ENCODE results near the gene ATG16L2. TPM values are rescaled to one million over a fixed set of nuclear protein-coding genes. Genes with fewer than 3 reads are reported as not detected.
A peak's percentile ranks its signal among the peaks of the same experiment; 100 is the strongest.

ATG16L2 gene
- polyA plus RNA-seq, 2 of the 4 experiments (the other 2 are of a cell fraction), result 6.1 to 6.3 TPM

DNA sequence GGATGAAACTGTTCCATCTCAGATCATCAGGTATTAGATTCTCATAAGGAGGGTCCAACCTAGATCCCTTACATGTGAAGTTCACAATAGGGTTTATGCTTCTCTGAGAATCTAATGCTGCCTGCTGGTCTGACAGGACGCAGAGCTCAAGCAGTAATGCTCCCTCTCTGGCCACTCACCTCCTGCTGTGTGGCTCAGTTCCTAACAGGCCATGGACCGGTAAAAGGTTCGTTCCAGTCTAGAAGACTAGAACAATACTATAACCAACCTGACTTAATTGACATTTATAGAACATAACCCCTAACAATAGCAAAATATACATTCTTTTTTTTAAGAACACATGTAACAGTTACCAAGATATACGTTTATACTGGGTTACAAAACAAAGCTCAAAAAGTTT is 45.8 kb downstream of the ATG16L2 start:
- no peak overlapping the region for H3K27ac ChIP-seq
- POLR2A ChIA-PET, result no interaction called here
- H3K4me2 ChIP-seq, result no peak overlapping the region
- DNase-seq (ENCODE audit: low read depth in 1 of 2, low spot score in 1 of 2), result no peak
- no peak for TF ChIP-seq ZNF302 (CRISPR knock-in tag; IDR thresholded peaks at IDR 0.05)
- TF ChIP-seq TFCP2L1 (CRISPR knock-in tag; IDR thresholded peaks at IDR 0.05), result no peak
- TF ChIP-seq MAFK (IDR thresholded peaks at IDR 0.05; ENCODE audit: partially characterized antibody), result no peak
- no peak for TF ChIP-seq KDM5A (IDR thresholded peaks at IDR 0.05)
- TF ChIP-seq ZC3H11A (IDR thresholded peaks at IDR 0.05), result no peak
- TF ChIP-seq JUN (IDR thresholded peaks at IDR 0.05), result no peak
- TF ChIP-seq POLR2AphosphoS2 (conservative IDR thresholded peaks at IDR 0.05; ENCODE audit: low read length), result no peak
- no peak for TF ChIP-seq SREBF2 (IDR thresholded peaks at IDR 0.05)
- no peaks in the 10 kb centered on the region for H3K4me1 ChIP-seq
- CTCF ChIA-PET, result interaction anchor here (0.8 to 1.5 kb wide), 4 partner anchors 14 to 491 kb away, joined by 3 to 5 read pairs (median 4); no protein-coding TSS in a partner anchor
- ATAC-seq, result no peak
- 94% methylated on average over 4 of the region's 4 CpGs for WGBS (ENCODE audit: missing lambda C conversion rate)
- no peak overlapping the region for H3K4me3 ChIP-seq
- H3K9me3 ChIP-seq, result no peaks in the 10 kb centered on the region
- peak; percentile 51 for FAIRE-seq

- H3K27ac ChIP-seq, result no peak overlapping the region
- ChIA-PET POLR2A (no interaction called here), CTCF (interaction anchor here (1.2 to 1.5 kb wide), 5 partner anchors 14 to 490 kb away, joined by 3 to 5 read pairs (median 3); no protein-coding TSS in a partner anchor)
- no peak overlapping the region for H3K4me2 ChIP-seq
- DNase-seq (ENCODE audit: low read depth in 1 of 2, low spot score in 1 of 2) (no peak), FAIRE-seq (no peak), ATAC-seq (no peak)
- H3K4me3 ChIP-seq, result no peak overlapping the region
- no peak for TF ChIP-seq EP300 (IDR thresholded peaks at IDR 0.05)
- TF ChIP-seq JUNB (IDR thresholded peaks at IDR 0.05), result no peak
- no peak for TF ChIP-seq HOXA7 (CRISPR knock-in tag; IDR thresholded peaks at IDR 0.05)
- TF ChIP-seq, protein P1, sequence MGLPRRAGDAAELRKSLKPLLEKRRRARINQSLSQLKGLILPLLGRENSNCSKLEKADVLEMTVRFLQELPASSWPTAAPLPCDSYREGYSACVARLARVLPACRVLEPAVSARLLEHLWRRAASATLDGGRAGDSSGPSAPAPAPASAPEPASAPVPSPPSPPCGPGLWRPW (IDR thresholded peaks at IDR 0.05), result no peak
- TF ChIP-seq HOXB5 (CRISPR knock-in tag; IDR thresholded peaks at IDR 0.05), result no peak
- no peak for TF ChIP-seq CTCF (IDR thresholded peaks at IDR 0.05)
- no peak for TF ChIP-seq FOXS1 (CRISPR knock-in tag; IDR thresholded peaks at IDR 0.05)
- no peak for TF ChIP-seq ZNF302 (CRISPR knock-in tag; IDR thresholded peaks at IDR 0.05)
- TF ChIP-seq HDAC2 (IDR thresholded peaks at IDR 0.05), result no peak
- TF ChIP-seq, protein P2, sequence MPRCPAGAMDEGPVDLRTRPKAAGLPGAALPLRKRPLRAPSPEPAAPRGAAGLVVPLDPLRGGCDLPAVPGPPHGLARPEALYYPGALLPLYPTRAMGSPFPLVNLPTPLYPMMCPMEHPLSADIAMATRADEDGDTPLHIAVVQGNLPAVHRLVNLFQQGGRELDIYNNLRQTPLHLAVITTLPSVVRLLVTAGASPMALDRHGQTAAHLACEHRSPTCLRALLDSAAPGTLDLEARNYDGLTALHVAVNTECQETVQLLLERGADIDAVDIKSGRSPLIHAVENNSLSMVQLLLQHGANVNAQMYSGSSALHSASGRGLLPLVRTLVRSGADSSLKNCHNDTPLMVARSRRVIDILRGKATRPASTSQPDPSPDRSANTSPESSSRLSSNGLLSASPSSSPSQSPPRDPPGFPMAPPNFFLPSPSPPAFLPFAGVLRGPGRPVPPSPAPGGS (IDR thresholded peaks at IDR 0.05), result no peak
- TF ChIP-seq CHD2 (IDR thresholded peaks at IDR 0.05; ENCODE audit: low read length, partially characterized antibody), result no peak
- no peak for TF ChIP-seq ESRRA (IDR thresholded peaks at IDR 0.05; ENCODE audit: borderline replicate concordance, low read length)
- TF ChIP-seq, protein P3, sequence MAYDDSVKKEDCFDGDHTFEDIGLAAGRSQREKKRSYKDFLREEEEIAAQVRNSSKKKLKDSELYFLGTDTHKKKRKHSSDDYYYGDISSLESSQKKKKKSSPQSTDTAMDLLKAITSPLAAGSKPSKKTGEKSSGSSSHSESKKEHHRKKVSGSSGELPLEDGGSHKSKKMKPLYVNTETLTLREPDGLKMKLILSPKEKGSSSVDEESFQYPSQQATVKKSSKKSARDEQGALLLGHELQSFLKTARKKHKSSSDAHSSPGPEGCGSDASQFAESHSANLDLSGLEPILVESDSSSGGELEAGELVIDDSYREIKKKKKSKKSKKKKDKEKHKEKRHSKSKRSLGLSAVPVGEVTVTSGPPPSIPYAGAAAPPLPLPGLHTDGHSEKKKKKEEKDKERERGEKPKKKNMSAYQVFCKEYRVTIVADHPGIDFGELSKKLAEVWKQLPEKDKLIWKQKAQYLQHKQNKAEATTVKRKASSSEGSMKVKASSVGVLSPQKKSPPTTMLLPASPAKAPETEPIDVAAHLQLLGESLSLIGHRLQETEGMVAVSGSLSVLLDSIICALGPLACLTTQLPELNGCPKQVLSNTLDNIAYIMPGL (CRISPR knock-in tag; IDR thresholded peaks at IDR 0.05; ENCODE audit: borderline replicate concordance), result no peak
- TF ChIP-seq CEBPB (IDR thresholded peaks at IDR 0.05), result no peak
- TF ChIP-seq RCOR1 (IDR thresholded peaks at IDR 0.05; ENCODE audit: low read depth, low read length), result no peak
- TF ChIP-seq HOXB13 (CRISPR knock-in tag; IDR thresholded peaks at IDR 0.05; ENCODE audit: low read depth), result no peak
- TF ChIP-seq E2F6 (IDR thresholded peaks at IDR 0.05; ENCODE audit: borderline replicate concordance, low read depth), result no peak
- TF ChIP-seq RARB (CRISPR knock-in tag; IDR thresholded peaks at IDR 0.05), result no peak
- TF ChIP-seq GATA3 (IDR thresholded peaks at IDR 0.05; ENCODE audit: borderline replicate concordance), result no peak
- H3K4me1 ChIP-seq, result no peaks in the 10 kb centered on the region
- no peaks in the 10 kb centered on the region for H3K9me3 ChIP-seq
- WGBS (ENCODE audit: missing lambda C conversion rate), result 88% methylated on average over 4 of the region's 4 CpGs
Observed at GRCh38 chr11:72860592-72860991, 46.4 kb downstream of the ATG16L2 start.

All from A549 (cell line).